K562 (cell line): ENCODE data around the gene NUFIP1. TPM values are rescaled to one million over a fixed set of nuclear protein-coding genes. Genes with fewer than 3 reads are reported as not detected.

Experiments
- ATAC-seq: fragments of 200-7000 bp; cut with Tn5 transposase; 3 replicates; pipeline ENCODE4 v1.9.1; 2020; ENCODE audit warnings: moderate library complexity
- BruUV-seq: library from RNA; stranded (reverse); fragments of 400-500 nt; replicated peaks from 2 replicates; lab custom pipeline; 2021; lab: Mats Ljungman, UMichigan
- CTCF ChIA-PET: fragments of 300-600 bp; formaldehyde crosslinking; extraction: SDS; loops from one replicate; lab custom pipeline; 2021; ENCODE audit warnings: low intra/inter-chr PET ratio; lab: Yijun Ruan, JAX
- POLR2A ChIA-PET: fragments of 300-600, 350-650 bp; sonication (Branson Sonifier 250); formaldehyde crosslinking; extraction: SDS; loops from one replicate; lab custom pipeline; 2021; ENCODE audit warnings: antibody characterized with exemption, inconsistent platforms; lab: Yijun Ruan, JAX
- DNase-seq, 4 experiments: peaks; one replicate each; pipeline versions ENCODE4 v3.0.0 to v3.0.0-alpha.2; 2011 to 2018; ENCODE audit warnings: low spot score in 3 of 4, mixed read lengths in 3 of 4; ENCODE audit errors: extremely low read depth in 1 of 4
- FAIRE-seq: peaks from 2 replicates; lab custom pipeline; 2011; peaks lifted over from hg19 to GRCh38; lab: Jason Lieb, UNC
- H2AFZ ChIP-seq: 2 replicates; pipeline ENCODE4 v1.6.0; 2011; ENCODE audit warnings: low read depth, low read length, control low read depth, inconsistent platforms
- H3K27ac ChIP-seq: fragments of 200-600 bp; 3 replicates; pipeline ENCODE4 v1.8.0; 2011; ENCODE audit warnings: low read depth, mild to moderate bottlenecking, control low read depth, inconsistent platforms, low read length, moderate library complexity, mixed read lengths; ENCODE audit errors: extremely low read depth
- H3K27me3 ChIP-seq, 2 experiments: fragments of 300-600 bp in 1 of 2; 2 replicates in 1 of 2; 3 replicates in 1 of 2; pipeline versions ENCODE4 v1.6.0 to v1.8.0; 2011; ENCODE audit warnings: inconsistent platforms in 2 of 2, low read length in 2 of 2, mild to moderate bottlenecking in 1 of 2, mixed read lengths in 1 of 2, moderate library complexity in 1 of 2; ENCODE audit not compliant: control insufficient read depth in 2 of 2, insufficient read depth in 2 of 2
- H3K36me3 ChIP-seq: fragments of 300-600 bp; 3 replicates; pipeline ENCODE4 v1.8.0; 2011; ENCODE audit warnings: mild to moderate bottlenecking, low read length, inconsistent platforms; ENCODE audit not compliant: control insufficient read depth, insufficient read depth
- H3K4me1 ChIP-seq, 2 experiments: fragments of 200-600 bp in 1 of 2; replicated peaks in 1 of 2; 2 replicates in 1 of 2; 3 replicates in 1 of 2; pipeline versions ENCODE4 v1.5.1 to v1.8.0; 2011; ENCODE audit warnings: inconsistent platforms in 2 of 2, low read length in 2 of 2, mild to moderate bottlenecking in 1 of 2, mixed read lengths in 1 of 2, moderate library complexity in 1 of 2; ENCODE audit not compliant: control insufficient read depth in 2 of 2, insufficient read depth in 2 of 2
- H3K4me2 ChIP-seq: 2 replicates; pipeline ENCODE4 v1.6.1; 2011; ENCODE audit warnings: low read length, control low read depth, inconsistent platforms, mixed read lengths; ENCODE audit not compliant: insufficient read depth
- H3K4me3 ChIP-seq: fragments of 200-600 bp; sonication (generic), shearing (Covaris generic); 2 replicates; pipeline ENCODE4 v1.5.1; 2016; ENCODE audit warnings: control low read depth, inconsistent platforms
- H3K79me2 ChIP-seq: fragments of 200-600 bp; 3 replicates; pipeline ENCODE4 v1.8.0; 2011; ENCODE audit warnings: low read length, inconsistent platforms; ENCODE audit not compliant: control insufficient read depth, insufficient read depth
- H3K9ac ChIP-seq, 2 experiments: 2 replicates each; pipeline versions ENCODE4 v1.6.0 to v1.6.1; 2011; ENCODE audit warnings: low read depth in 2 of 2, low read length in 2 of 2, control low read depth in 1 of 2, inconsistent platforms in 1 of 2, mild to moderate bottlenecking in 1 of 2, mixed read lengths in 1 of 2; ENCODE audit not compliant: insufficient read depth in 1 of 2
- H3K9me1 ChIP-seq: one replicate; pipeline ENCODE4 v1.6.0; 2011; ENCODE audit warnings: inconsistent platforms, mild to moderate bottlenecking, low read length, moderate library complexity; ENCODE audit not compliant: control insufficient read depth, insufficient read depth
- H3K9me3 ChIP-seq: replicated peaks from 2 replicates; pipeline ENCODE4 v1.5.1; 2011; ENCODE audit warnings: low read depth, low read length, inconsistent platforms; ENCODE audit not compliant: control insufficient read depth, insufficient read depth
- H4K20me1 ChIP-seq: replicated peaks from 2 replicates; pipeline ENCODE4 v1.6.1; 2011; ENCODE audit warnings: low read length, inconsistent platforms, mixed read lengths; ENCODE audit not compliant: control insufficient read depth, insufficient read depth
- IRF2 ChIP-seq: sonication (generic); formaldehyde crosslinking; IDR thresholded peaks from 2 replicates; pipeline ENCODE4 v1.8.1; 2022; ENCODE audit warnings: mild to moderate bottlenecking, missing genetic modification reagents
- MCM7 ChIP-seq, 2 experiments: fragments of 450-650 bp; IDR thresholded peaks; 2 replicates each; pipeline ENCODE4 v1.6.1; 2016 to 2018
- POLR3G ChIP-seq: IDR thresholded peaks from 2 replicates; pipeline ENCODE4 v1.6.1; 2011; ENCODE audit not compliant: insufficient read length, insufficient replicate concordance; ENCODE audit errors: extremely low read depth
- RBM25 ChIP-seq: fragments of 200-400 bp; formaldehyde crosslinking; IDR thresholded peaks from 2 replicates; pipeline ENCODE4 v1.6.1; 2018; ENCODE audit warnings: low read length, low read depth, moderate library complexity; ENCODE audit not compliant: severe bottlenecking
- ZNF354B ChIP-seq: fragments of 250-450 bp; sonication (Bioruptor Pico); IDR thresholded peaks from 2 replicates; pipeline ENCODE4 v1.4.0; 2020
- ZNF507 ChIP-seq: conservative IDR thresholded peaks from 2 replicates; pipeline ENCODE4 v1.6.1; 2017; ENCODE audit warnings: missing genetic modification characterization, missing compliant biosample characterization
- ZNF584 ChIP-seq: fragments of 200-800 bp; sonication (Bioruptor generic); IDR thresholded peaks from 2 replicates; pipeline ENCODE4 v1.6.1; 2016; ENCODE audit warnings: low read depth, mild to moderate bottlenecking, missing genetic modification characterization, missing compliant biosample characterization
- WGBS: fragments of 100-300 bp; shearing (Covaris generic); methylation state at CpG from one replicate; pipeline ENCODE4 v1.1.6; 2016; ENCODE audit warnings: low coverage, mixed read lengths; ENCODE audit not compliant: insufficient coverage; ENCODE audit errors: missing lambda C conversion rate; 5-methylcytosine and 5-hydroxymethylcytosine counted together
- in situ Hi-C: fragments of 300-500 bp; cut with MboI; formaldehyde crosslinking; loops from 4 replicates; pipeline ENCODE4 v1.15.0; 2018; ENCODE audit warnings: inconsistent platforms, mixed read lengths
- intact Hi-C: fragments of 100-400 bp; cut with micrococcal nuclease; formaldehyde crosslinking; loops from 2 replicates; pipeline ENCODE4 v1.14.2; 2022
- polyA plus RNA-seq, 8 experiments: library from polyadenylated mRNA; depleted of rRNA in 4 of 8; stranded (reverse) in 5 of 8; unstranded in 3 of 8; fragments of >200 nt; fragmentation: Nextera tagmentation in 2 of 8; fragmentation: Illumina TruSeq in 1 of 8; extraction: Ambion mirVana in 2 of 8; extraction: Trizol in 1 of 8; gene quantifications; 2 replicates each; pipeline versions ENCODE4 v1.2.1 to v1.2.3, GENCODE V29; 2011 to 2014; ENCODE audit warnings: inconsistent platforms in 1 of 8, missing spikeins in 1 of 8
- total RNA-seq, 7 experiments: library from RNA; depleted of rRNA in 6 of 7; stranded (reverse); fragments of >200 nt in 6 of 7; fragmentation: Illumina TruSeq in 2 of 7; extraction: Trizol in 2 of 7; gene quantifications; 2 replicates each; pipeline versions ENCODE4 v1.2.1 to v1.2.3, GENCODE V29; 2011 to 2021; ENCODE audit warnings: low replicate concordance in 1 of 7
- TF ChIP-seq, protein P1 (sequence below): conservative IDR thresholded peaks from 2 replicates; pipeline ENCODE4 v1.6.1; 2011; ENCODE audit warnings: low read depth, mild to moderate bottlenecking, low read length; ENCODE audit not compliant: control insufficient read depth

Gene NUFIP1
- total and polyA plus RNA-seq, 9 of the 15 experiments (the other 6 are each of a cell fraction or from before 2014, with no cell fraction given) = 2.6 to 9.7 (median 4.1) TPM

DNA sequence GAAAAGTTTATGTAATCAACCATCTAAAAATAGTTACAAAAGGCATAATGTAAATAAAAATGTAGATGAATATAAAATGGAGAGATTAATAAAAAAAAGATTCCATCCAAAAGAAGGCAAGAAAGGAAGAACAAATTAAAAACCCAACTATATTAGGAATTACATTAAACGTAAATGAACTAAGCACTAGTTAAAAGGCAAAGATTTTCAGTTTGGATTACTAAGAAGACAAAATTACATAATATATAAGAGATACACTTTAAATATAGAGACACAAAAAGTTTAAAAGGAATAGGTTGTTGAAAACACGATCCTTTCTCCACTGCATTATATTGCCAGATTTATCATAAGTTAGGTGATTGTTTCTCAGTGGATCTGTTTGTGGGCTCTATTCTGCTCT is 27.3 kb downstream of the NUFIP1 start:
- DNase-seq (no peak), ATAC-seq (no peak), FAIRE-seq (no peak)
- Histone ChIP-seq H2AFZ (no peak overlapping the region), H3K9ac (no peak overlapping the region), H3K79me2 (no peaks in the 10 kb centered on the region), H3K4me3 (no peak overlapping the region), H3K9me3 (no peaks in the 10 kb centered on the region; the same call in 1 of the 2 replicates), H4K20me1 (no peaks in the 10 kb centered on the region), H3K9me1 (no peaks in the 10 kb centered on the region), H3K36me3 (peaks cover 58% of the 10 kb centered on the region), H3K27me3 (no peaks in the 10 kb centered on the region), H3K4me2 (no peak overlapping the region), H3K4me1 (no peaks in the 10 kb centered on the region), H3K27ac (no peak overlapping the region)
- ChIA-PET POLR2A (interaction anchor here (0.7 kb wide), 1 partner anchor 395 kb away, joined by 3 read pairs; no protein-coding TSS in a partner anchor), CTCF (no interaction called here)
- TF ChIP-seq RBM25 (peak; percentile 41), POLR3G (no peak), ZNF507 (peak; percentile 96), ZNF584 (CRISPR knock-in tag) (no peak), MCM7 (IDR thresholded peaks at IDR 0.05) (no peak), ZNF354B (CRISPR knock-in tag) (0 out of 2 replicates have a peak, but pooled peaks have one; percentile 14), IRF2 (CRISPR knock-in tag) (no peak)
- TF ChIP-seq, protein P1, sequence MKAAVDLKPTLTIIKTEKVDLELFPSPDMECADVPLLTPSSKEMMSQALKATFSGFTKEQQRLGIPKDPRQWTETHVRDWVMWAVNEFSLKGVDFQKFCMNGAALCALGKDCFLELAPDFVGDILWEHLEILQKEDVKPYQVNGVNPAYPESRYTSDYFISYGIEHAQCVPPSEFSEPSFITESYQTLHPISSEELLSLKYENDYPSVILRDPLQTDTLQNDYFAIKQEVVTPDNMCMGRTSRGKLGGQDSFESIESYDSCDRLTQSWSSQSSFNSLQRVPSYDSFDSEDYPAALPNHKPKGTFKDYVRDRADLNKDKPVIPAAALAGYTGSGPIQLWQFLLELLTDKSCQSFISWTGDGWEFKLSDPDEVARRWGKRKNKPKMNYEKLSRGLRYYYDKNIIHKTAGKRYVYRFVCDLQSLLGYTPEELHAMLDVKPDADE = no peak
- 93% methylated on average over 2 of the region's 2 CpGs for WGBS
- no TSS peak for BruUV-seq
- intact Hi-C loops (no loop called here), in situ Hi-C loops (no loop called here)
